ENCODE measurements around the gene RPL35A. TPM values are rescaled to one million over a fixed set of nuclear protein-coding genes. Genes with fewer than 3 reads are reported as not detected.

The RPL35A gene
- total RNA-seq, 2 donors from 2014 or later = 1,422 to 1,820 TPM

Other genes with a start within 250 kb of the RPL35A start
- 10 to 100 TPM; 33.8 to 34.0 TPM for gene RUBCN, start 213.3 kb upstream of the RPL35A start, total RNA-seq
- gene FYTTD1, start 200.3 kb upstream of the RPL35A start, total RNA-seq = 10 to 100 TPM; 14.5 to 23.7 TPM
- gene LRCH3, start 158.9 kb upstream of the RPL35A start, total RNA-seq = 10 to 100 TPM; 59.2 to 62.8 TPM
- gene LMLN, start 10.0 kb downstream of the RPL35A start, total RNA-seq = 1 to 10 TPM; 3.8 to 4.6 TPM